ENCODE data around the gene MANBA.

GRCh38 chr4:102723511-102723910, 37.3 kb downstream of the MANBA start:
- TF ChIP-seq CTCF (conservative IDR thresholded peaks at IDR 0.05 in 1 of 2, IDR thresholded peaks at IDR 0.05 in 1 of 2; ENCODE audit: extremely low read depth in 1 of 2, insufficient read depth in 1 of 2, low read depth in 1 of 2, low read length in 2 of 2) = no peak
- no peak for TF ChIP-seq EZH2 (IDR thresholded peaks at IDR 0.05; ENCODE audit: borderline replicate concordance, low read length)

All from mammary epithelial cell (primary cell).